Gastrocnemius medialis (tissue), 4 donors: ENCODE measurements around the gene RASGEF1C.

Experiments used
- CTCF ChIP-seq, 5 experiments: fragments of 450-650 bp in 3 of 5; fragments of 200-600 bp in 2 of 5; sonication (generic) in 2 of 5; IDR thresholded peaks in 4 of 5; conservative IDR thresholded peaks in 1 of 5; 1 replicate in 4 of 5; 2 replicates in 1 of 5; pipeline ENCODE4 v1.5.1; 2016 to 2019; ENCODE audit warnings: antibody characterized with exemption in 5 of 5, mild to moderate bottlenecking in 3 of 5, moderate library complexity in 3 of 5
- POLR2A ChIP-seq, 2 donors: fragments of 450-650 bp; IDR thresholded peaks; one replicate each; pipeline ENCODE4 v1.6.1; 2017; ENCODE audit warnings: antibody characterized with exemption in 2 of 2, mild to moderate bottlenecking in 2 of 2, moderate library complexity in 2 of 2

- TF ChIP-seq CTCF (IDR thresholded peaks at IDR 0.05 in 4 of 5, conservative IDR thresholded peaks at IDR 0.05 in 1 of 5) (no peak), POLR2A (IDR thresholded peaks at IDR 0.05) (no peak)
Measured at GRCh38 chr5:180138214-180138975, 70.6 kb downstream of the RASGEF1C start.
